Measurements from ENCODE around the gene ERP29. TPM values are rescaled to one million over a fixed set of nuclear protein-coding genes. Genes with fewer than 3 reads are reported as not detected.

Gene ERP29
- total RNA-seq, 1 experiment from 2014 or later, result 123 TPM

Other genes with a start within 250 kb of the ERP29 start
- gene ALDH2, start 246.5 kb upstream of the ERP29 start, total RNA-seq (2014; rRNA removed; shearing (Covaris generic); ENCODE audit: low replicate concordance), result 55.8 and 61.9 TPM in 2 replicates
- gene MAPKAPK5, start 171.2 kb upstream of the ERP29 start, total RNA-seq (2014; rRNA removed; shearing (Covaris generic); ENCODE audit: low replicate concordance), result 22.5 and 46.4 TPM in 2 replicates
- 6.7 and 8.2 TPM in 2 replicates for gene TMEM116, start 261 bp upstream of the ERP29 start, total RNA-seq (2014; rRNA removed; shearing (Covaris generic); ENCODE audit: low replicate concordance)
- gene NAA25, start 95.4 kb downstream of the ERP29 start, total RNA-seq (2014; rRNA removed; shearing (Covaris generic); ENCODE audit: low replicate concordance), result 8.8 and 9.1 TPM in 2 replicates
- gene TRAFD1, start 112.1 kb downstream of the ERP29 start, total RNA-seq (2014; rRNA removed; shearing (Covaris generic); ENCODE audit: low replicate concordance), result 60.0 and 63.9 TPM in 2 replicates

Data from MG63 (cell line).